GM18526 (cell line): ENCODE results near the gene SIVA1.

ENCODE experiments used
- POLR2A ChIP-seq: IDR thresholded peaks from 3 replicates; pipeline ENCODE4 v1.6.1; 2011; ENCODE audit not compliant: insufficient read length; ENCODE audit errors: extremely low read depth

Gene SIVA1

GRCh38 chr14:104789752-104790743, 37.1 kb downstream of the SIVA1 start:
- TF ChIP-seq POLR2A, result no peak

GRCh38 chr14:104791425-104791824, 38.5 kb downstream of the SIVA1 start:
- no peak for TF ChIP-seq POLR2A

- TF ChIP-seq POLR2A, result no peak
Observed at GRCh38 chr14:104792101-104792884, 39.3 kb downstream of the SIVA1 start.

GRCh38 chr14:104792945-104793702, 40.2 kb downstream of the SIVA1 start:
- no peak for TF ChIP-seq POLR2A

GRCh38 chr14:104793703-104793959, 40.7 kb downstream of the SIVA1 start:
- no peak for TF ChIP-seq POLR2A

- no peak for TF ChIP-seq POLR2A
Observed at GRCh38 chr14:104794099-104794498, 41.2 kb downstream of the SIVA1 start.

GRCh38 chr14:104794631-104794992, 41.7 kb downstream of the SIVA1 start:
- TF ChIP-seq POLR2A, result no peak

GRCh38 chr14:104794993-104795780, 42.2 kb downstream of the SIVA1 start, which contains the start of gene AKT1:
Gene AKT1 (minus strand): TSS chr14:104795748. CDS start chr14:104792643, 3,105 bp downstream.
- no peak for TF ChIP-seq POLR2A

- peak; percentile 72 for TF ChIP-seq POLR2A
Observed at GRCh38 chr14:104795781-104796686, 43.1 kb downstream of the SIVA1 start.

- TF ChIP-seq POLR2A, result no peak
Observed at GRCh38 chr14:104796687-104797081, 43.7 kb downstream of the SIVA1 start.

GRCh38 chr14:104797115-104798044, 44.4 kb downstream of the SIVA1 start:
- TF ChIP-seq POLR2A, result no peak

- no peak for TF ChIP-seq POLR2A
Observed at GRCh38 chr14:104798300-104799243, 45.6 kb downstream of the SIVA1 start.
